ENCODE measurements around the gene MSRB3.

- TF ChIP-seq CTCF (IDR thresholded peaks at IDR 0.05), result no peak
- TF ChIP-seq EZH2phosphoT487 (IDR thresholded peaks at IDR 0.05), result no peak
- TF ChIP-seq EZH2 (IDR thresholded peaks at IDR 0.05), result no peak
These were observed 111.0 kb downstream of the MSRB3 start for GRCh38 chr12:65389436-65389835.
